ENCODE measurements around the gene ANKS6.

The ANKS6 gene

GRCh38 chr9:98778711-98779530 lies 17.4 kb downstream of the ANKS6 start:
- no peak for TF ChIP-seq CTCF (IDR thresholded peaks at IDR 0.05; ENCODE audit: low read length, missing control alignments)
- no peak for DNase-seq (ENCODE audit: low read depth)
- H3K4me3 ChIP-seq (replicated peaks; ENCODE audit: low read depth, low read length): no peak overlapping the region

- no peak overlapping the region for H3K4me3 ChIP-seq (replicated peaks; ENCODE audit: low read depth, low read length)
- no peak for DNase-seq (ENCODE audit: low read depth)
- no peak for TF ChIP-seq CTCF (IDR thresholded peaks at IDR 0.05; ENCODE audit: low read length, missing control alignments)
These were observed 18.1 kb downstream of the ANKS6 start for GRCh38 chr9:98778251-98778650.

- TF ChIP-seq CTCF (IDR thresholded peaks at IDR 0.05; ENCODE audit: low read length, missing control alignments): no peak
- H3K4me3 ChIP-seq (replicated peaks; ENCODE audit: low read depth, low read length): no peak overlapping the region
- no peak for DNase-seq (ENCODE audit: low read depth)
These were observed 18.7 kb downstream of the ANKS6 start for GRCh38 chr9:98777618-98778017.

- H3K4me3 ChIP-seq (replicated peaks; ENCODE audit: low read depth, low read length): no peak overlapping the region
- TF ChIP-seq CTCF (IDR thresholded peaks at IDR 0.05; ENCODE audit: low read length, missing control alignments): peak; percentile 79
- DNase-seq (ENCODE audit: low read depth): peak; percentile 83
These were observed 20.4 kb downstream of the ANKS6 start for GRCh38 chr9:98775831-98776441.

GRCh38 chr9:98774746-98775145 lies 21.6 kb downstream of the ANKS6 start:
- H3K4me3 ChIP-seq (replicated peaks; ENCODE audit: low read depth, low read length): no peak overlapping the region
- DNase-seq (ENCODE audit: low read depth): no peak
- TF ChIP-seq CTCF (IDR thresholded peaks at IDR 0.05; ENCODE audit: low read length, missing control alignments): peak; percentile 64

- DNase-seq (ENCODE audit: low read depth): no peak
These were observed 22.6 kb downstream of the ANKS6 start for GRCh38 chr9:98773721-98774120.

More at GRCh38 chr9:98773721-98774120, 22.6 kb downstream of the ANKS6 start:
- no peak overlapping the region for H3K4me3 ChIP-seq (replicated peaks; ENCODE audit: low read depth, low read length)
- no peak for TF ChIP-seq CTCF (IDR thresholded peaks at IDR 0.05; ENCODE audit: low read length, missing control alignments)

All from fibroblast of pulmonary artery (primary cell).